HG03025 (cell line): Measurements from ENCODE around the gene CCDC7.
A peak's percentile ranks its signal among the peaks of the same experiment; 100 is the strongest.
"Not testable (repeated sequence)": the region's sequence is repeated elsewhere in the genome, so short reads cannot be mapped to it uniquely, and the experiment has no call there.

ENCODE experiments used
- ATAC-seq: cut with Tn5 transposase; IDR thresholded peaks from one replicate; pipeline ENCODE4 v1.9.1; 2021; ENCODE audit warnings: mild to moderate bottlenecking, moderate library complexity; ENCODE audit not compliant: unreplicated experiment, low FRiP score

Gene CCDC7

GRCh38 chr10:32445740-32446535 lies at the start of gene CCDC7:
TSS of gene CCDC7 (plus strand) at chr10:32446140. CDS start at chr10:32451643, 5,503 bp downstream.
- ATAC-seq: peak; percentile 96

DNA sequence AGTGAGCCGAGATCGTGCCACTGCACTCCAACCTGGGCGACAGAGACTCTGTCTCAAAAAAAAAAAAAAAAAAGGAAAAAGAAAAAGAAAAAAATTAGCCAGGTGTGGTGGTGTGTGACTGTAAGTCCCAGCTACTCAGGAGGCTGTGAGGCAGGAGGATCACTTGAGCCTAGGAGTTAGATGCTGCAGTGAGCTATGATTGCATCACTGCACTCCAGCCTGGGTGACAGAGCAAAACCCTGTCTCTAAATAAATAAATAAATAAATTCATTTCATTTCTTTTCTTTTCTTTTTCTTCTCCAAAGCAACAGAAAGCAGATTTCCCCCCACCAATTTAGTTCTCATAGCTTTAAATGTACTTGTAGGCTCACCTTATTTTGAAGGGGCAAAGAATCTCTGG lies 48.8 kb upstream of the CCDC7 start:
- not testable (repeated sequence) for ATAC-seq

- ATAC-seq: not testable (repeated sequence)
These were observed 46.2 kb upstream of the CCDC7 start for GRCh38 chr10:32399720-32400119.

DNA sequence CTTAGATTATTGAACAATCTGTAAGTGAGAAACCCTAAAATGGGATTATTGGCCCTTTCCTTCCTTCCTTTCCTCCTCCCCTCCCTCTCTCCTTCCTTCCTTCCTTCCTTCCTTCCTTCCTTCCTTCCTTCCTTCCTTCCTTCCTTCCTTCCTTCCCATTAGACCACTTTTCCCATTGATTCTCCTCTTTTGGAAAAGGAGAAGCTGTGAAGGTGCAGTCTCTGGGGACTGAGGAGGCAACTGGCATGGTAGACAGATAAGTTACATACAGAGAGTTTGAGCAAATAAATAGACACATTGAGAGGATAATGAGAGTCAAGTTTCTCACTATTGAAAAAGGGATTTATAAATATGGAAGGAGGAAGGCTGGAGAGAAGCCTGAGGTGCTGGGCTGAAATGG lies 45.0 kb upstream of the CCDC7 start:
- ATAC-seq: no peak

DNA sequence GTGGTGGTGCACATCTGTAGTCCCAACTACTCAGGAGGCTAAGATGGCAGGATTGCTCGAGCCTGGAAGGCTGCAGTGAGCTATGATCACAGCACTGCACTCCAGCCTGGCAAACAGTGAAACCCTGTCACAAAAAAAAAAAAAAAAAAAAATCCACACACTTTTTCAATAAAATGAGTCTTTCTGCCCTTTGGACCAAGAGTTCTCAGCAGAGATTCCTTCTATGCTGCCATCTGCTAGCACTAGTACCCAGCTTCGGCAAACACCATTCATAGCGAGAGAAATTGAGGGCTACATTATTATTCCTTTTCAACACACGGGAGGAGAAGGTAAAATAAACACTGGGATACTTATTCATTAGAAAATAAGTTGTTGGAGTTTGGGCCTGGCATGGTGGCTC lies 43.4 kb upstream of the CCDC7 start:
- ATAC-seq: no peak

GRCh38 chr10:32403091-32403490 lies 42.8 kb upstream of the CCDC7 start:
- no peak for ATAC-seq

DNA sequence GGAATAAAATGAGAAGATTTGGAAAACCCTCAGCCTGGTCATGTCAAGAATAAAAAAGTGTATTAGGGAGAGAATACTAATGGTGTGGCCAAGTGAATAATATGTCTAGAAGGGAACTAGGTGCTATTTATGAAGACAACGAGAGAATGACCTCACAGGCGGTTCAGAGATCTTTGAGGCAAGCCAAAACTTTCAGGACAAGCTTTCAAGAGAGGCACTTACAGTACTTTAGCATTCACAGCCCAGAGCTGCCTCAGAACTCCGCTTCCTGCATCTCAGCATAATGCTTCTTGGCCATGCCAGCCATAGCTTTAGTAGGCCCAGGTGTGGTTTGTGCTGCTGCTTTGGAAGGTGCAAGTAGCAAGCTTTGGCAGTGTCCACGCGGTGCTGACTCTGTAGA lies 37.2 kb upstream of the CCDC7 start:
- ATAC-seq: no peak

DNA sequence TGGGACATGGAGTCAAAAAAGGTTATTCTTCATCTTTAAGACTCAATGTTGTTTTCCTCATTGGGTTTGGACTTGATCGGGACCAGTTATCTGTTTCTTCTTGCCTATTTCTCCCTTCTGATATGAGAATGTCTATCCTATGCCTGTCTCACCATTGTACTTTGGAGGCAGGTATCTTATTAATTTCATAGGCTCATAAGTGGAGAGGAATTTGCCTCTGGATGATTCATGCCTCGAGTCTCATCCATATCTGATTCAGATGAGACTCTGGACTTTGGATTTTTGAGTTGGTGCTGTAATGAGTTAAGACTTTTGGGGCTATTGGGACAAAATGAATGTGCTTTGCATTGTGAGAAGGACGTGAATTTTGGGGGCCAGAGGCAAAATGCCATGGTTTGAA lies 36.2 kb upstream of the CCDC7 start:
- no peak for ATAC-seq

DNA sequence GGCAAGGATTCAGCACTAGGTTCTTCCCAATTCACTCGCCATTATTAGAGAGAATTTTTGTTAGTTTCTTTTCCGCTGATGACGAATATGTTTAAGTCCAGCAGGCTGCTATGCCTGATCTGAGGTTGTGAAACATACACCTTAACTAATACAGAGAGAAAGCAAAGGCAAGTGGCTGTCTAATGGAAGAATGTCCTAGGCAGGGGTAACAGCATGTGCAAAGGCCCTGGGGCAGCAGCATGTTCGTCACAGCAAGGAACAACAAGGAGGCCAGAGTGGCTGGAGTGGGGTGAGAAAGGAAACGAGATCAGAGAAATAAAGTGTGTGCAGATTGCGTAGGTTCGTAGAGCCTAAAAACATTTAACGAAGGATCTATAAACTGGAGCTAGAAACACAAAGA lies 35.4 kb upstream of the CCDC7 start:
- no peak for ATAC-seq

- no peak for ATAC-seq
These were observed 34.0 kb upstream of the CCDC7 start for GRCh38 chr10:32411797-32412498.

- no peak for ATAC-seq
These were observed 33.5 kb upstream of the CCDC7 start for GRCh38 chr10:32412499-32412853.

DNA sequence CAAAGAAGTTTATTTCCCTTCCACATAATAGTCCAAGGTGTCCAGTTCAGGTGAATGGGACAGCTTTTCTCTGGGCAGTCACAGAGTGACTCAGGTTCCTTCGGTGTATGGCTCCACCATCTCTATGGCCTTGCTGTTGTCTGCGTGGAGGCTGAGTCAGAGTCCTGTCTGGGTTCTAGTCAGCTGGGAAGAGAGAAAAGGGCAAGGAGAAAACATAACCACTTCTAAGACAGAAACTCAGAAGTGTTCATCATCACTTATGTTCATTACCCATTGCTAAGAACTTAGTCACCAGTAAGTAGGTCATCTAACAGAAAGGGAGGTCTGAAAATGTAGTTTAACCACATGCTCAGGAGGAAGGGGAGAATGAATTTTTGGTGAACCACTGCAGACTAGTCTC lies 32.4 kb upstream of the CCDC7 start:
- no peak for ATAC-seq

DNA sequence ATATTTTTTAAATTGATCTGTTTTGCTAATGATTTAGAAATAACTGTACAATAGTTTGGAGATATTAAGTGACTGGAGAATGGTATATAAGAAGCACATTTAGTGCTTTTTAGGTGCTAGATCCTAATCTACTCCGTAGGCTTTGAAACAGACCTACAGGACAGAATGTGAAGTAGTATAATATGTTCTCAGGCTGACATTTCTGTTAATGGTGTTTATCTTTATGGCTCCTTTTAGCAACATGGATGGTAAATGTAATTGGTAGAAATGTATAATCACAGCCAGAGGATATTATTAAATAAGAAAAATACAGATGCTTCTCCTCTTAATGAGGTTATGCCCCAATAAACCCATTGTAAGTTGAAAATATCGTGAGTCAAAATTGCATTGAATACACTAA lies 30.6 kb upstream of the CCDC7 start:
- no peak for ATAC-seq

GRCh38 chr10:32417911-32418547 lies 27.9 kb upstream of the CCDC7 start:
- no peak for ATAC-seq

DNA sequence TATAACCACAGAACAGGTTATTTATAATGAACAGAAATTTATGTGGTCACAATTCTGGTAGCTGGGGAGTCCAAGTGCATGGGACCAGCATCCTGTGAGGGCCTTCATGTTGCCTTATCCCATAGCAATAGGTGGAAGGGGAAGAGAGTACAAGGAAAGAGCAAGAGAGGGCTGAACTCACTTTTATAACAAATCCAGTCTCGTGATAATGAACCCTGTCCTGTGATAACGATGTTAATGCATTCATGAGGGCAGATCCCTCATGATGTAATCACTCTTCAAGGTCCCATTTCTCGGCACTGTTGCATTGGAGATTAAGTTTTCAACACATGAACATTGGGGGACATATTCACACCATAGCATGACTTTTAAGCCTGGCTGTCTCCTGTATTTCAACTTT lies 27.4 kb upstream of the CCDC7 start:
- ATAC-seq: no peak

GRCh38 chr10:32419615-32420014 lies 26.3 kb upstream of the CCDC7 start:
- ATAC-seq: no peak

DNA sequence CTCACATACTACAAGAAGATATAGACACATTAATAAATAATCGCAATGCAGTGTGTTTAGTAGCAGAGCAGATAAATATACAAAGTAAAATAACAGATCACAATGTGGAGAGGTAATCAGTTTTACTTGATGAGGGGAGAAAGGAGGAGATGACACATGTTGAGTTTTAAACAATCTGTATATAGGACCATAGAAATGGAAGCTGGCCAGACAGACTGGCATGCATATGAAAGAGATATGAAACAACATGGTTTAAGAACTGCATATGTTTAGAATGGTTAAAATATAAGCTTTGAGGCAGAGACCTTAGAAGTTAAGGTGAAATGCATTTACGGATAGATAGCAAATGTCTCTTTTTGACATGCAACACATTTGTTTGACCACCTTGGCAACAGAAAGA lies 19.8 kb upstream of the CCDC7 start:
- no peak for ATAC-seq

- ATAC-seq: no peak
These were observed 12.4 kb upstream of the CCDC7 start for GRCh38 chr10:32433542-32433941.

DNA sequence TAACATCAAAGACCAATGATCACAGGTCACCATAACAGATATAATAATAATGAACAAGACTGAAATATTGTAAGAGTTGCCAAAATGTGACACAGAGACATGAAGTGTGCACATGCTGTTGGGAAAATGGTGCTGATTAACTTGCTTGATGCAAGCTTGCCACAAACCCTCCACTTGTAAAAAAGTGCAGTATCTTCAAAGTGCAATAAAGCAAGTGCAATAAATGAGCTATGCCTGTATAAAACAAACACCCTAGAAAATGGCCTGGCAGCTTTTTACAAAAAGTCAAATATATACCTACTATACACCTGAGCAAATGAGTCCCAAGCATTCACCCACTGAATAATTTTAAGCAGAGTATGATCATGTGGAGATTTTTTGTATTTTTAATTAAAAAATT lies 9.7 kb upstream of the CCDC7 start:
- no peak for ATAC-seq

DNA sequence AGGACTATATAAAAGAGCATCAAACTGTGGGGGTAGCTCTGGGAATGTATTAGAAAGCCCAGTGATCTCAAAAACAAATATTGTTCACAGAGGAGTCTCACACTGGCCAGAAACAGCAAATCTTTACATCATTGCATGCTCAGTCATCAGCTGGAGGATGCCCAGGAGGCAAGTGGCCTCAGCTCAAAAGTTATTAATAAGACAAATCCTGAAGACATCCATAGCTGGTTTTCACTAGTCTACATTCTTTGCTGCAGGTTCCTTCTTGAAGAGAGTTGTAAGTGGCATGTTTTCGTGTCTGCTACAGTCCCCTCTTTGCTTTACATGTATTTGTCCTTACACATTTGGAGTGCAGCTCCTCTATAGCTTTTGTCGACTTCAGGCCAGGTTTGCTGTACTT lies 8.6 kb upstream of the CCDC7 start:
- no peak for ATAC-seq

GRCh38 chr10:32445036-32445435 lies 904 bp upstream of the CCDC7 start:
- ATAC-seq: no peak
